ENCODE data around the gene GMDS. TPM values are rescaled to one million over a fixed set of nuclear protein-coding genes. Genes with fewer than 3 reads are reported as not detected.

The GMDS gene
- total RNA-seq, 1 donor from 2014 or later: 32.9 TPM

DNA sequence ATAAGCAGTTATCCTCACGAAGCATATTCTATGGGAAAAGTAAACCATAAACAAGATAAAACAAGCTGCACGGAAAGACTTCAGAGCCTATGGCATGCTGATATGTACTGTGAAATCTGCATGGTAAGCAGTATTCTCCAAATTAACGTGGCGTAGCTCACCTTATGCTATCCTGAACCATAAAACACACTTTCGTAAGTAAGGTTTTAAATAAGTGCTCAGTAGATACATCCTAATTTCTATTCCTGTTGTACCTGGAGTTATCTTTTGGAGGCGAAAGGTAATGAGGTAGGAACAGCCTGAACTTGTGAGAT, 208.7 kb downstream of the GMDS start:
- DNase-seq (ENCODE audit: low read depth): no peak

DNA sequence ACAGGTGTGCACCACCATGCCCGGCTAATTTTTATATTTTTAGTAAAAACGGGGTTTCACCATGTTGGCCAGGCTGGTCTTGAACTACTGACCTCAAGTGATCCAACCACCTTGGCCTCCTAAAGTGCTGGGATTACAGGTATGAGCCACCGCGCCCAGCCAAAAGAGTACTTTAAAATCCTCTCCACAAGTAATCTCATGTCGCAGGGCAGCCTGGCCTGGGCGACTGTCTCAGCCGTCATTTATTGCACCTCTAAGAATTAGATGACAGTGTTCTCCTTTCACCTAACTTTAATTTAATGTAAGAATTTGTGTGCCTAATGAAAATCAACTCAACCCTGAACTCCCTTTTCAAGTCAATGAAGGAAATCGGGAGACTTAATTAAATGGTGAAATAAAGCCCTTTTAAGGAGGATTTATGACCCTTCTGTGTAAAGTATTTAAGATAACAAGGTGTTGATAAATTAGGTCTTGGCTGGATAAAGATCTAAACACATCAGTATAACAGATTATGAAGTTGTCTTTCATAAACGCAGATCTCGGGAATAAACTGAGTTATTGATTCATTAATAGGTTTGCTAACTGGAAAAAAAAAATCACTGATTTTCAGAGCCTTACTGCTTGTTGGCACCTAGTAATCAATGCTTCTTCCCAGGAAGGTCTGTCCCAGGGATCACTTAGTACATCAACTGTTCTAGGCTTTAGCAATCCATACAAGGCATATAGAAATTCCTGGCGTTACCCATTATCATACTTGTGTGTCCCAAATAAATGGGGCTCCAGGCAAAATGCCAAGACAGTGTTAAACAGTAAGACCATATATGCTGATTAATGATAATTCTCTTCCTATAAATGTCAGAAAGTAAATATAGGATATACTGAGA, 209.3 kb downstream of the GMDS start:
- no peak for DNase-seq (ENCODE audit: low read depth)

DNA sequence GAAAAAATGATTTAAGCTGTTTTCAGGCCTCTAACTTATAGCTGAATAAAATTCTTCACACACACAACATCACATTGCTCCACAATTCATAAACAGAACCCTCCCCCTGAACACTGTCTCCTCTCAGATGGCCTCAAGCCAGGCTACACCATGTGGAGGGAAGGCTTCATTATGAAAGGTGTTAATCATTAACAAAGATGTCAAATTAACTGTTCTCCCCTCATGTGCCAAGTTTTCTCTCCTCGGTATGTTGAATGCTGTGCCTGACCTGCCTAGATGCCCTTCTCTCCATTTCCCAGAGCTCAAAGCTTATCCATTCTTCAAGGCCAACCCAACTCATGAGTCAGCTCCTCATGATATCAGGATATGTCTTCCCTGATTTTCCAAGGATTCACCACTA, 210.4 kb downstream of the GMDS start:
- peak; percentile 82 for DNase-seq (ENCODE audit: low read depth)

DNA sequence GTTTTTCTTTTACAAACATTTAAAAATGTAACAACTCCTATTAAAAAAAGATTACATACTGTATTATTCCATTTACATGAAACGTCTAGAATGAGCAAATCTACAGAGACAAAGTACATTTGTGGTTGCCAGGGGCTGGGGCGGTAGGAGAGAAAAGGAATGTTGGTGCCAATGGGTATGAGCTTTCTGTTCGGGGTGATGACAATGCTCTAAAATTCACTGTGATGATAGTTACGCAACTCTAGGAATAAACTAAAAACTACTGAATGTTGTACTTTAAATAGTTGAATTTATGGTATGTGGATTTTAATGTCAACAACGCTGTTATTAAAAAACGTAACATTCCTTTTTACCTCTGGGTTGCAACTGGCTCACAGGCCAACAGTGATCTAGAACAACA, 211.1 kb downstream of the GMDS start:
- no peak for DNase-seq (ENCODE audit: low read depth)

- no peak for DNase-seq (ENCODE audit: low read depth)
These were observed 211.9 kb downstream of the GMDS start for GRCh38 chr6:2033544-2033943.

GRCh38 chr6:2030682-2031244, 214.6 kb downstream of the GMDS start:
- no peak for DNase-seq (ENCODE audit: low read depth)

DNA sequence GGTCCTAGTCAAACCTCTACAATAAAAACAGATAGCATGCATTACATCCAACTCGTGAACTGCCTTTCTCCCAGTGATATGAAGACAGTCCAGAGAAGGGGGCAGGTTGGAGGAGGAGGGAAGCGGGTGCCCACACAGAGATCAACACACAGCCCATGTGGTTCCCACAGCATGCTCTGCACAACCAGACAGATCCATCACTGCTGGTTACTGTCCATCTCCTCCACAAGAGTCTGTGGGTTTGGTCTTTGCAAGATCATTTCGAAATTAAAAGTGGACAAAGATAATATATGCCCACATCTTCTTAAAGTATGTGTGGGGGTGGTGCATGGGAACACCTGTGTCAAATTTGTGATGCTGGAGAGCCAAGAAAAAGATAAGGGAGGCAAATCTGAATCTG, 215.5 kb downstream of the GMDS start:
- no peak for DNase-seq (ENCODE audit: low read depth)

GRCh38 chr6:2029130-2029794, 216.1 kb downstream of the GMDS start:
- DNase-seq (ENCODE audit: low read depth): no peak

DNA sequence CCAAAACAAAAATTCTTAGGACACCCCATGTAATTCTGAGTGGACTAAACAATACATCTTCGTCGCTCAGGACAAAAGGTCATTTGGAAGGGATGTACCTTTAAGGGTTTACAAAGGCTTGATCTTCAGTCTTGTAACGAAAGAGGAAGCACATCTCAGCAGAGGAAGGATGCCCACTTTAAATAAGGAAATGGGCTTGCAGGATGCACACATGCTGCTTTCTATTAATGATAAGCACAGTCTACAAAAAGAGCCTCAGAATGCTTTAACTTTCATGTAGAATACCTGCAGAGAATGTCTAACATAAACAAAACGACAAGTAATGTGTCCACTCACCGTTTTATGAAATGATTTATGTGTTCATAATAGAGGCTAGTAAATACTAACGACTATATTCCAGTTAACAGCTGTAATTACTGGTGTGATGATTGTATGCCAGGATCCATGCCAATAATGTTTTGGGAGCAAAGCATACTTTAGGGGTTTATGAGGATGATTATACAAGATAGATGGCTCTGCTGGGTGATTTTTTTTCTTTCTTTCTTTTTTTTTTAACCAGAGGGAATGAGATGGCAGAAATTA, 216.9 kb downstream of the GMDS start:
- no peak for DNase-seq (ENCODE audit: low read depth)

GRCh38 chr6:2026133-2026532, 219.3 kb downstream of the GMDS start:
- DNase-seq (ENCODE audit: low read depth): peak; percentile 16

DNA sequence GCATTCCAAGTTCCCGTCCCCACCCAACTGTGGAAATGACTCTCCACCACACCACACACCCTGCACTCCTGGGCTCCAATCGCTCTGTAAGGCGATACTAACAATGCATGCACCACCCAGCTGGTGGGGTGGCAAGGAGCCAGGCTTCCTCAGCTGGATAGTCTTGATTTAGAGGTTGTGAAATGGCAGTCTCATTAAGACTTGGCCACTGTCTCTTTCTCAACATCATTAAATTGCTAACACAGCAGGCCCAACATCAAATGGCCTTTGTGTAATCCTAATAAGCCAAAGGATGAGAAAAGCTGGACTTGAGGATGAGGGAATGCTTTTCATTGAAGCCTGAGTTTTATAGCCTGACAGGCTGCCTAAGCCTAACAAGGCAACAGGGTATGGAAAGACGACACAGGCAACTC, 223.7 kb downstream of the GMDS start:
- peak; percentile 78 for DNase-seq (ENCODE audit: low read depth)

DNA sequence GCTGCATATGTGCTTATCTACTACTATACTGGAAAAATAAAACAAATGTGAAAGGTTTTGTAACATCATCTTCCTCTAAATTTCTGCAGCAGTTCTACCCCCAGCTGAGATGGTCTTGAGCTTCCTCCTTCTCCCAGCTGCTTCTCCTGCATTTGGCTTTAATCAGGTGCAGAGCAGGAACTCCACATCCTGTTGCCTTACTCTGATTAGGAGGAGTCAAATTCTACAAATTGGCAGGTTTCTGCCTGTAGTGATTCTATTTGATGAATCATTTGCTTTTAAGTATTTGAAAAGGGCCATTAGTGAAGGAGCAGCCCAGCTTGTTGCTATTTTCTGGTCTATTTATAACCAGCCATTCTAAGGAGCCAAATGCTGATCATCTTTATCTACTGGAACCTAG, 224.5 kb downstream of the GMDS start:
- peak; percentile 82 for DNase-seq (ENCODE audit: low read depth)

GRCh38 chr6:2019051-2019450, 226.4 kb downstream of the GMDS start:
- no peak for DNase-seq (ENCODE audit: low read depth)

DNA sequence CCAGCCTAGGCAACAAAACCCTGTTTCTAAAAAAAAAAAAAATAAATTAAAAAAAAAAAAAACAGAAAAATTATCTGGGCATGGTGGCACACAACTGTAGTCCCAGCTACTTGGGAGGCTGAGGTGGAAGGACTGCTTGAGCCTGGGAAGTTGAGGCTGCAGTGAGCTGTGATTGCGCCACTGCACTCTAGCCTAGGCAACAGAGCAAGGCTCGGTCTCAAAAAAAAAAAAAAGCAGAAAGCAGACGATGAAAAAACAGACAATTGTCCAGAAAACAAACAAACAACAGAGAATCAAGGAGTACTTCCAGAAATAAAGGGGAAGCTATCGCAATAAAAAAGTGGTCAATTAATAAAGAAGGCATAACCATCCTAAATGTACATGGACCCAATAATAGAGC, 229.4 kb downstream of the GMDS start:
- no peak for DNase-seq (ENCODE audit: low read depth)

DNA sequence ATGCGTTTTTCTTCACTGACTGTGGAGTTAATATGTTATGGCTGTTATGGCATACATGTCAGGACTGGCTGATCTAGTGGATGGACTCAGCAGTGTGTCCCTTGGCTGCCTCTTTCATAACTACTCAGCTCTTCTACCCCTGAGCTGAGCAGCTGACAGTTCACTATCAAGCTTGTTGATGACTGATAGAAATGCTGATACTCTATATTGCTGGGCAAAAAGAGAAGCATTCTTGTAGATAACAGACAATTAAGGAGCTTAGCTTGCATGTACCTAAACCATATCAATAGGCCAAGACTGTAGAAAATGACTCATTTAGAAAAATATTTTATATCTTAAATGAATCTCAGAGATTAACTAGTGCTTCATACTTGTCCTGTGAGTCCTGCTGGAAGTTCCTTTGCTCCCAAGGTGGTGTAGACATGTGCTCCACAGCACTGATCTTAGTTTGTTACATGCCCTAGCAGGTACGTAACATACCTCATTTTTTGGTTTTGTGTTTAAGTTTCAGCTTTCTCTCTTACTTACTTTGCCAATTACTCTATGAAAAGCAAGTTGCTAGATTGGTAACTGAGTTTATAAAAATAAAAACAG, 236.9 kb downstream of the GMDS start:
- no peak for DNase-seq (ENCODE audit: low read depth)

GRCh38 chr6:2007165-2007564, 238.2 kb downstream of the GMDS start:
- DNase-seq (ENCODE audit: low read depth): no peak

GRCh38 chr6:2004888-2005287, 240.5 kb downstream of the GMDS start:
- no peak for DNase-seq (ENCODE audit: low read depth)

GRCh38 chr6:2000962-2001361, 244.4 kb downstream of the GMDS start:
- no peak for DNase-seq (ENCODE audit: low read depth)

DNA sequence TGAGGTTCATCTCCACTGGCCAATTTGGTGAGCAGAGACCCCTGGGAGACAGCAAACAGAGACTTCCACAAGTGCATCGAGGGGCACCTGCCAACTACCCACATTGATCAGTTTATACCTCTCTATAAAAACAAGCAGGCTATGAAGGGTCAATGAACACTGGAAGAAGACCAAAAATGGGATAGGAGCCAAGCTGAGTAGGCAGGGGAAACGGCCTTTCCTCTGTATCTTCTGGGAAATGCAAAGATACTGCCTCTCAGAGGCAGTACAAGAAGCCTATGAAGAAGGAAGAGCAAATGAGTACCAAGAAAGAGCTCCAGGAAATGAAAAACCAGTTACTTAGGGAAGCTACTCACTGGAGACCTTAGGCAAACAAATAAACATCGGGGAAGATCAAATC, 247.7 kb downstream of the GMDS start:
- no peak for DNase-seq (ENCODE audit: low read depth)

DNA sequence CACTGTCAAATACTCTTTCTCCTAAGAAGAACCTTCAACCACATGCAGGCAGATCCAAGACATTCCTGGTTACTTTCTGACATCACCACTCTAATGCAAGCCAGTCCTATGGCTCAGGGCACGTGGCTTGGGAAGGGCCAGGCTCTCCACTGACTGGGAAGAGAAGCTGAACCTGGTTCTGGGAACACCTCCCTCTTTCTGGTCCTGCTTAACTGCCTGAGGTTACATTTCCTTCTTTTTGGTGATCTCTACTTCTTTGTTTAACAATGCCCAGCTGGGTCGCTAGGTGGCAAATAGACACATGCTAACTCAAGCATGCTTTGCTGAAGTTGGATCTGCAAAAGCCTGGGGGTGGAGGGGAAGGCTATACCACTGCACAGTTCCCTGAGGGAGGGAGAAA, 249.8 kb downstream of the GMDS start:
- DNase-seq (ENCODE audit: low read depth): peak; percentile 13

DNA sequence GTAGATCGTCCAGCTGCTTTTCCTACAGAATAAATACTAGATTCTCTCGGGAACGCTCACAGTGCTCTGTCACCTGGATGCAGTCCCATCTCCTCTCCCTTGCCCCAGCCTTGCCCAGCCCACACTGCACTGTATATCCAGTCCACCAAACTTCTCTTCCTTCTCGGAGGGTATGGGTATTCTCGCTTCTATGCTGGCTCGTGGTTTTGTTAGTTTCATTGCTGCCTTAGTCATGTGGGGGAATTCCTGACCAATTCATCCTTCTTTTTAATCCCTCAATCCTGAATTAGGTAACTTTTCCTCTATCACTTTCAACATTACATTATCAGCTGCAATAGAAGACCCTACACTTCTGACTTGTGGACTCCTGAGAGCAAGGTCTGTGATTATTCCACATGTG, 252.4 kb downstream of the GMDS start:
- DNase-seq (ENCODE audit: low read depth): peak; percentile 57

DNA sequence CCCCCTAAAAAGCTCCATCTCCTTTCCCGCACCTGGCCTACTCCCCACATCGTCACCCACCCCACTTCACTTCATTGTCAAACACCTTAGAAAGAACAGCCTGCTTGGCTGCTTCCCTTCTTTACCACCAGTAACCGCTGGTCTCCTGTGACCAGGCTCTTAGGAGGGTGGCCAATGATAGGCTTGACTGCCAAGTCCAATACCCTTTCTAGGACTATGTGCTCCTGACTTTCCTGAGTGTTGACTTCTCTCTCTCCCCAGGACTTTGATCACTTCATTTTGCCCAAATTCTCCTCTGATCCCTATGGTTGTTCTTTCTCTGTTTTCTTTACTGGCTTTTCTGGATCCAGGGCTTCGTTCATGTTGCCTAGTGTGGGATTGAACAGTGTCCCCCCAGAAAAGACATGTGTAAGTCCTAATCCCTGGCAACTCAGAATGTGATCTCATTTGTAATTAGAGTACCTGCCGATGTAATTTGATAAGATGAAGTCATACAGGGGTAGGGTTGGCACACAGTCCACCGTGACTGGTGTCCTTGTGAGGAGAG, 254.0 kb downstream of the GMDS start:
- DNase-seq (ENCODE audit: low read depth): no peak

Measured in renal cortical epithelial cell (primary cell).